ENCODE data around the gene YKT6. TPM values are rescaled to one million over a fixed set of nuclear protein-coding genes. Genes with fewer than 3 reads are reported as not detected.

The YKT6 gene
- total and polyA plus RNA-seq, 3 donors from 2014 or later: 66.5 to 85.9 (median 72.3) TPM

DNA sequence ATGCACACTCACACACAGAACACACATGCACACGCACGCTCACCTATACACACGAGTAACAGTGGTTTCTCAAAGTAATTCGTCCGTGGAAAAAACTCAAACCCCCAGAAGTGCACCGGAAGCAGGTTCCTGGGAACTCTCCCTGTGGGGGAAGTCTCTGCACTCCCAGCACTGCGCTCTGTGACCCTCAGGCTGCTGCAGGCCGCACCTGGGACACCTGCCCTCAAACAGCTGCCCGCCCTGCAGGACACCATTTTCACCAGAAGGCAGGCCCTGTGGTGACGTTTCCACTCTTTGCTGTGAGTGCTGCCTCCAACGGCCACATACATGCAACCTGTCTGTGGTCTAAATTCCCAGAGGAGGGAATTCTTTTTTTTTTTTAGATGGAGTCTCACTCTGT, 21.3 kb downstream of the YKT6 start:
- Histone ChIP-seq H3K4me3 (no peak overlapping the region), H3K4me1 (no peaks in the 10 kb centered on the region), H3K9me3 (no peaks in the 10 kb centered on the region), H3K27me3 (no peaks in the 10 kb centered on the region), H3K36me3 (ENCODE audit: low read depth, missing control alignments) (no peaks in the 10 kb centered on the region), H3K27ac (no peak overlapping the region)
- DNase-seq: no peak
- TF ChIP-seq, protein P1, sequence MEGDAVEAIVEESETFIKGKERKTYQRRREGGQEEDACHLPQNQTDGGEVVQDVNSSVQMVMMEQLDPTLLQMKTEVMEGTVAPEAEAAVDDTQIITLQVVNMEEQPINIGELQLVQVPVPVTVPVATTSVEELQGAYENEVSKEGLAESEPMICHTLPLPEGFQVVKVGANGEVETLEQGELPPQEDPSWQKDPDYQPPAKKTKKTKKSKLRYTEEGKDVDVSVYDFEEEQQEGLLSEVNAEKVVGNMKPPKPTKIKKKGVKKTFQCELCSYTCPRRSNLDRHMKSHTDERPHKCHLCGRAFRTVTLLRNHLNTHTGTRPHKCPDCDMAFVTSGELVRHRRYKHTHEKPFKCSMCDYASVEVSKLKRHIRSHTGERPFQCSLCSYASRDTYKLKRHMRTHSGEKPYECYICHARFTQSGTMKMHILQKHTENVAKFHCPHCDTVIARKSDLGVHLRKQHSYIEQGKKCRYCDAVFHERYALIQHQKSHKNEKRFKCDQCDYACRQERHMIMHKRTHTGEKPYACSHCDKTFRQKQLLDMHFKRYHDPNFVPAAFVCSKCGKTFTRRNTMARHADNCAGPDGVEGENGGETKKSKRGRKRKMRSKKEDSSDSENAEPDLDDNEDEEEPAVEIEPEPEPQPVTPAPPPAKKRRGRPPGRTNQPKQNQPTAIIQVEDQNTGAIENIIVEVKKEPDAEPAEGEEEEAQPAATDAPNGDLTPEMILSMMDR (IDR thresholded peaks at IDR 0.05): no peak
- no peak for TF ChIP-seq POLR2A (IDR thresholded peaks at IDR 0.05)
- 78 to 90% methylated on average over 11 of the region's 11 CpGs for WGBS, 2 donors
- intact Hi-C loops (cut with DNase I; ENCODE audit: low total_unique reads): no loop called here

DNA sequence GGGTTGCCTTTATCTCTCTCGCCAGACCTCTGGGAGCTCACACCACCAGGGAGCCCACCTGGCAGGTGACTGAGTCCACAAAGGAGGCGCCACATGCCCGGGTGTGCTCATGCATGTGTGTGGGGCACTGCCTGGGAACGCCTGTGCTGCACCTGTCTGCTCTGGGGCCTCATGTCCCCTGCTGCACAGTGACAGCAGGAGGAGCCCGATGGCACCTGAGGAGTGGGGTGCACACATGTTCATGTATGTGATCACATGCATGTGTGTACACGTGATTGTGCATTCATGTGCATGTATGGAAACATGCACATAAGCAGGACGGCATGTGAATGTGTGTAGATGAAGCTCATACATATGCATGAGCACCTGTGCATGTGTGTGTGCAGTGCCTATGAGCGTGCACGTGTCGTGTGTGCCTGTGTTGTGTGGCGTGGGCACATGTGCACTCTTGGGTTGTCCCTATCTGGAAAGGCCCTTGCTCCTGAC, 22.0 kb downstream of the YKT6 start:
- H3K4me1 ChIP-seq: no peaks in the 10 kb centered on the region
- TF ChIP-seq POLR2A (IDR thresholded peaks at IDR 0.05): no peak
- TF ChIP-seq, protein P1 (IDR thresholded peaks at IDR 0.05): no peak
- no peak overlapping the region for H3K27ac ChIP-seq
- 96 to 100% methylated on average over 4 to 11 of the region's 11 CpGs for WGBS, 2 donors
- no peaks in the 10 kb centered on the region for H3K36me3 ChIP-seq (ENCODE audit: low read depth, missing control alignments)
- H3K4me3 ChIP-seq: no peak overlapping the region
- intact Hi-C loops (cut with DNase I; ENCODE audit: low total_unique reads): no loop called here
- no peaks in the 10 kb centered on the region for H3K27me3 ChIP-seq
- no peaks in the 10 kb centered on the region for H3K9me3 ChIP-seq
- DNase-seq: no peak

DNA sequence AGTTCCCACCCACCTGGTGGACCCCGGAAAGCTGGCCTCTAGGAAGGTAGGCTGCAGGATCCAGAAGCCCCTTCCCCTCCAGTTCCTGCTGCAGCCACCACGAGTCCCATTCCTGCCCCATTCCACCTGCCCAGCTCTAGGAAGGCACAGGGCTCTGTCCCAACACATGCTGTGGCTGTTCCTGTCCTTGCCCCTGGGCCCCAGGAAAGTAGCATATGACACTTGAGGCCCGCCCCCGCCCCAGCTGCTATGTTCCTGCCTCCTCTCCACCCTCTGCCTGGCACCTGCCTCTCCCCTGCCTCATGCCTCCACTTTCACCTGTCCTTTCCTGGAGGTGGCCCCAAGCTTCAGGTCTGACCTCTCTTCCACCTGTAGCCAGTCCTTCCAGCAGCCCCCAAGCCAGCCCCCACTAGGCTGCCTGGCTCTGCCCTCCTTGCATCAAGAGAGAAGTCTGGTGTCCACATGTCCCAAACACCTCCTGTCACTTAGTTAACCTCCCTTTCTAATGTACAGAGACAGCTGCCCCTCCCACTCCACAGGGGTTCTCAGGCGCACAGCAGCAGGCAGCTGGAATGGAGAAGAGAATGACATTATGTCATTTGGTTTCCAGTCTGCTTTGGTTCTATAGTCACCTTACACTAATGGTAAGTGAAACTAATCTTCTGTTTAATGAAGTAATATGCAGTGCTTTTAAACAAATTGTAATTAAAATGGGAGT, 22.7 kb downstream of the YKT6 start:
- DNase-seq: no peak
- intact Hi-C loops (cut with DNase I; ENCODE audit: low total_unique reads): no loop called here

DNA sequence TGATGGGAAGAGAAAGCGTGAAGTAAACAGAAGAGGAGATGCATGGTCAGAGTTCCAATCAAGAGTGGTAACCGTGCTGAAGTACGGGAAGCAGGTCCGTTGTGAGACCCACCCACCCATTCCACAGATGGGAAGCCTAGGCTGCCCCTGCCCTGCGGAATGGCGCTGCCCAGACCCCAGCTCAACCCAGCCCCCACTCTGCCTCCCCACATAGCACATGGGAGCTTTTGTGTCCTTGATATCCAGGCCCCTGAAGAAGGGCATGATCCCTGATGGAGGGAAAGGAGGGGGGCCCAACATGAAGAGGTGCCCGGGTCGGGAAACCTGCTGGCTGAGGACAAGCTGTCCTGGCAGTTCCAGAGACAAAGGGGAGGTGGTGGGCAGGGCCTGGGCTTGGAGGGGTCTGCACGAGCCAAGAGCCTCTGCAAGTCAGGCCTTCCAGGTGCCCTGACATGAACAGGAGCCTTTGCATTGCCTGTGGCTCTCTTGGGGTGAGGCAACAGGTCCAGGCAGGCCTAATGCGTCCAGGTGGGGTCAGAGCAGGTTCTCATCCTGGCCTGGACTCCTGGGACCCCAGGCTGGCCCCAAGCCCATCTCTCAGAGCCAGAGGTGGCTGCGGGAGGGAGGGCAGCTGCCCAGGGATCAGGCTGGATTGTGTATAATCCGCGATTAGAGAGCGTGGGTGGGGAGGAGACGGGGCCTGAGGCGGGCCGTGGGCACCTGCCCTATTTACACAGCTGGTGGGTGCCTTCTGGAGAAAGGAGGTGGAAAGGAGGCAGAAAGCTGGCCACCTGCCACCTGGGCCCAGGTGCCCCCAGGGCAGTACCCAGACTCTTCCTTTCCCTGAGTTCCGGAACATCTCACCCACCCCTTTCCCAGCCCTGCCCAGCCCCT, 23.5 kb downstream of the YKT6 start:
- TF ChIP-seq, protein P1 (IDR thresholded peaks at IDR 0.05): no peak
- no peak for TF ChIP-seq POLR2A (IDR thresholded peaks at IDR 0.05)
- Histone ChIP-seq H3K27ac (no peak overlapping the region), H3K4me3 (no peak overlapping the region), H3K9me3 (no peaks in the 10 kb centered on the region), H3K4me1 (no peaks in the 10 kb centered on the region), H3K27me3 (no peaks in the 10 kb centered on the region), H3K36me3 (ENCODE audit: low read depth, missing control alignments) (no peaks in the 10 kb centered on the region)
- DNase-seq: no peak
- intact Hi-C loops (cut with DNase I; ENCODE audit: low total_unique reads): no loop called here
- WGBS, 2 donors: 71 to 82% methylated on average over 17 to 18 of the region's 18 CpGs

More for the DNA sequence above, 22.7 kb downstream of the YKT6 start:
- no peaks in the 10 kb centered on the region for H3K36me3 ChIP-seq (ENCODE audit: low read depth, missing control alignments)
- no peaks in the 10 kb centered on the region for H3K27me3 ChIP-seq
- TF ChIP-seq, protein P1 (IDR thresholded peaks at IDR 0.05): no peak
- TF ChIP-seq POLR2A (IDR thresholded peaks at IDR 0.05): no peak
- no peak overlapping the region for H3K4me3 ChIP-seq
- 74 to 77% methylated on average over 4 to 5 of the region's 5 CpGs for WGBS, 2 donors
- H3K9me3 ChIP-seq: no peaks in the 10 kb centered on the region
- H3K27ac ChIP-seq: no peak overlapping the region
- H3K4me1 ChIP-seq: no peaks in the 10 kb centered on the region

All from testis (tissue), 3 donors.